Right lobe of liver (tissue), 6 donors: ENCODE results near the gene ITGA8. TPM values are rescaled to one million over a fixed set of nuclear protein-coding genes. Genes with fewer than 3 reads are reported as not detected.

ENCODE experiments used
- ATAC-seq, 4 donors: fragments of 200-7000 bp; cut with Tn5 transposase; one replicate each; pipeline ENCODE4 v1.9.1; 2020; ENCODE audit warnings: mild to moderate bottlenecking in 4 of 4, moderate library complexity in 4 of 4
- DNase-seq, 3 donors: peaks; one replicate each; pipeline ENCODE4 v3.0.0-alpha.2; 2020
- H3K27ac ChIP-seq, 3 donors: fragments of 200-600 bp; one replicate each; pipeline ENCODE4 v1.8.0; 2022
- H3K27me3 ChIP-seq, 2 donors: fragments of 200-600 bp; one replicate each; pipeline ENCODE4 v1.8.0; 2022
- H3K36me3 ChIP-seq, 4 donors: fragments of 200-600 bp; sonication (generic) in 1 of 4; one replicate each; pipeline versions ENCODE4 v1.5.1 to v1.8.0; 2017 to 2022; ENCODE audit warnings: control low read depth in 1 of 4
- H3K4me1 ChIP-seq, 4 donors: fragments of 200-600 bp; sonication (generic) in 1 of 4; one replicate each; pipeline versions ENCODE4 v1.5.1 to v1.8.0; 2017 to 2022; ENCODE audit warnings: control low read depth in 1 of 4
- H3K4me3 ChIP-seq, 3 donors: fragments of 200-600 bp; one replicate each; pipeline ENCODE4 v1.8.0; 2022
- H3K9me3 ChIP-seq, 4 donors: fragments of 200-600 bp; sonication (generic) in 1 of 4; one replicate each; pipeline versions ENCODE4 v1.5.1 to v1.8.0; 2017 to 2022; ENCODE audit warnings: control low read depth in 1 of 4
- POLR2A ChIP-seq: fragments of 450-650 bp; IDR thresholded peaks from one replicate; pipeline ENCODE4 v1.6.1; 2017; ENCODE audit warnings: antibody characterized with exemption, mild to moderate bottlenecking
- WGBS: methylation state at CpG from one replicate; pipeline ENCODE4 v1.1.6; 2018; ENCODE audit warnings: low coverage, low lambda C conversion rate; ENCODE audit not compliant: insufficient coverage; ENCODE audit errors: missing lambda C conversion rate; 5-methylcytosine and 5-hydroxymethylcytosine counted together
- intact Hi-C, 2 donors: fragments of 100-400 bp; cut with DNase I; formaldehyde crosslinking; loops; one replicate each; pipeline versions ENCODE4 v1.11.2 to v1.14.1; 2022
- total RNA-seq, 6 experiments: library from RNA; depleted of rRNA in 2 of 6; stranded (reverse); fragments of >200 nt in 2 of 6; fragmentation: NEBNext Ultra II Directional in 3 of 6; extraction: Animal tissue kit (Norgen Biotek cat#: 25700) in 3 of 6; gene quantifications; one replicate each; pipeline versions ENCODE4 v1.1.0 to v1.2.4, GENCODE V29; 2016 to 2023
- TF ChIP-seq, protein P1 (sequence below), 4 donors: fragments of 200-600 bp in 3 of 4; fragments of 450-650 bp in 1 of 4; IDR thresholded peaks; one replicate each; pipeline versions ENCODE4 v1.5.1 to v1.8.0; 2016 to 2022; ENCODE audit warnings: antibody characterized with exemption in 4 of 4, mild to moderate bottlenecking in 2 of 4
- donor health status: DM: no; HTN: yes; CAD: no.
- donor health status: DM: no; HTN: no; CAD: no.
- donor health status: DM: no; HTN: no; CAD: no.
- donor health status: DM: no; HTN: yes; CAD: no.
- donor health status: DM: no; HTN: yes; CAD: no.

ITGA8 gene
- total RNA-seq, 6 experiments from 2014 or later, result 0.18 to 0.80 (median 0.36) TPM

DNA sequence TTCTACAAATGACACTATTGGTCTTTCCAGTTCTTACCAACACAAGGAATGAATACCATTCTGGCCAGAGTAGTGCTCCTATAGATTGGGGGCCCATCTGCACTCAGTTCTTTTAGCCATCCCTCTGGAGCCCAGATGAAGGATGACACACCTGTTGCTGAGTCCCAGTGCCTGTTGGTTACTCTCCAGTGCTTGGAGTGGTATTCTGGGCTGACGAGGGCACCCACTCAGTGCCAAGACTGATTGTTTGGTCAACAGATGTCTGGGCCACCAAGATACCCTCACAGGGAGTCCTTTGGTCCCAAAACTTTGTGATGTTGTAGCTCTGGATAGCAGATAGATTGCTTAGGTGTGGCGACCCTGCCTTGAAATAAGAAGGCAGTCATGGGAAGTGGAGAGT, 23.7 kb upstream of the ITGA8 start:
- Histone ChIP-seq H3K4me3 (no peak overlapping the region), H3K27ac (no peak overlapping the region), H3K36me3 (no peaks in the 10 kb centered on the region), H3K27me3 (no peaks in the 10 kb centered on the region), H3K4me1 (no peaks in the 10 kb centered on the region), H3K9me3 (no peaks in the 10 kb centered on the region)
- DNase-seq, result no peak
- no peak for TF ChIP-seq POLR2A
- TF ChIP-seq, protein P1, sequence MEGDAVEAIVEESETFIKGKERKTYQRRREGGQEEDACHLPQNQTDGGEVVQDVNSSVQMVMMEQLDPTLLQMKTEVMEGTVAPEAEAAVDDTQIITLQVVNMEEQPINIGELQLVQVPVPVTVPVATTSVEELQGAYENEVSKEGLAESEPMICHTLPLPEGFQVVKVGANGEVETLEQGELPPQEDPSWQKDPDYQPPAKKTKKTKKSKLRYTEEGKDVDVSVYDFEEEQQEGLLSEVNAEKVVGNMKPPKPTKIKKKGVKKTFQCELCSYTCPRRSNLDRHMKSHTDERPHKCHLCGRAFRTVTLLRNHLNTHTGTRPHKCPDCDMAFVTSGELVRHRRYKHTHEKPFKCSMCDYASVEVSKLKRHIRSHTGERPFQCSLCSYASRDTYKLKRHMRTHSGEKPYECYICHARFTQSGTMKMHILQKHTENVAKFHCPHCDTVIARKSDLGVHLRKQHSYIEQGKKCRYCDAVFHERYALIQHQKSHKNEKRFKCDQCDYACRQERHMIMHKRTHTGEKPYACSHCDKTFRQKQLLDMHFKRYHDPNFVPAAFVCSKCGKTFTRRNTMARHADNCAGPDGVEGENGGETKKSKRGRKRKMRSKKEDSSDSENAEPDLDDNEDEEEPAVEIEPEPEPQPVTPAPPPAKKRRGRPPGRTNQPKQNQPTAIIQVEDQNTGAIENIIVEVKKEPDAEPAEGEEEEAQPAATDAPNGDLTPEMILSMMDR (IDR thresholded peaks at IDR 0.05), result no peak
- 68% methylated on average over 2 of the region's 2 CpGs for WGBS
- ATAC-seq, result no peak
- intact Hi-C loops, result no loop called here

DNA sequence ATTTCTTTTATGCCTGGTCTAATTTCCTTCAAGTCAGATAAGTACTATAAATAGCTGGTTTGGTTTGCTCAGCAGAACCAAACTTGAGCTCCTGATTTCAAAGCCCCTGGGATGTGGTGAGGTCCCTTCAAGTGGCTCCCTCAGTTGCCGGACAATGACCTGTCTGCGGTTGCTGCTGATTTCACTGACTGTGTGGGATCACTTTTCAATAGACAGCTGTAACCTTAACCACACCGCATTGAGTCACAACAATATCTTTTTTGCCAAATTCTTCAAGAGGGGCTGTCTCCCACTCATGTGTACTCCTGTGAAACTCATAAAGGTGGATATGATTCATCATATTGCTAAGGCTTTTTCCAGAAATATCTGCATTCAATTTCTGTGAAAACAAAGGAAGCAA, 23.1 kb upstream of the ITGA8 start:
- ATAC-seq (no peak), DNase-seq (no peak)
- no peaks in the 10 kb centered on the region for H3K27me3 ChIP-seq
- H3K9me3 ChIP-seq, result no peaks in the 10 kb centered on the region
- 66% methylated on average over 3 of the region's 3 CpGs for WGBS
- H3K36me3 ChIP-seq, result no peaks in the 10 kb centered on the region
- no peak overlapping the region for H3K27ac ChIP-seq
- no peaks in the 10 kb centered on the region for H3K4me1 ChIP-seq
- no peak overlapping the region for H3K4me3 ChIP-seq
- TF ChIP-seq POLR2A, result no peak
- TF ChIP-seq, protein P1 (IDR thresholded peaks at IDR 0.05), result no peak
- intact Hi-C loops, result no loop called here

DNA sequence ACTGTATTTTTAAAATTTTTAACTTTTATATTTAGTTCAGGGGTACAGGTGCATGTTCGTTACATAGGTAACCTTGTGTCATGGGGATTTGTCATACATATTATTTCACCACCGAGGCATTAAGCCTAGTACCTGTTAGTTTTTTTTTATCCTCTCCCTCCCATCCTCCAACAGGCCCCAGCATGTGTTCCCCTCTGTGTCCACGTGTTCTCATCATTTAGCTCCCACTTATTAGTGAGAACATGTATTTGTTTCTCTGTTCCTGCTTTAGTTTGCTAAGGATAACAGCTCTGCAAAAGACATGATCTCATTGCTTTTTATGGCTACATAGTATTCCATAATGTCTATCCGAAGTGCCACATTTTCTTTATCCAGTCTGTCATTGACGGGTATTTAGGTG, 22.4 kb upstream of the ITGA8 start:
- ATAC-seq, result no peak
- TF ChIP-seq, protein P1 (IDR thresholded peaks at IDR 0.05), result no peak
- no peak for TF ChIP-seq POLR2A
- no peaks in the 10 kb centered on the region for H3K4me1 ChIP-seq
- H3K4me3 ChIP-seq, result no peak overlapping the region
- 34% methylated on average over 5 of the region's 5 CpGs for WGBS
- H3K9me3 ChIP-seq, result no peaks in the 10 kb centered on the region
- no peaks in the 10 kb centered on the region for H3K36me3 ChIP-seq
- no peaks in the 10 kb centered on the region for H3K27me3 ChIP-seq
- no peak overlapping the region for H3K27ac ChIP-seq
- intact Hi-C loops, result no loop called here
- DNase-seq, result no peak

DNA sequence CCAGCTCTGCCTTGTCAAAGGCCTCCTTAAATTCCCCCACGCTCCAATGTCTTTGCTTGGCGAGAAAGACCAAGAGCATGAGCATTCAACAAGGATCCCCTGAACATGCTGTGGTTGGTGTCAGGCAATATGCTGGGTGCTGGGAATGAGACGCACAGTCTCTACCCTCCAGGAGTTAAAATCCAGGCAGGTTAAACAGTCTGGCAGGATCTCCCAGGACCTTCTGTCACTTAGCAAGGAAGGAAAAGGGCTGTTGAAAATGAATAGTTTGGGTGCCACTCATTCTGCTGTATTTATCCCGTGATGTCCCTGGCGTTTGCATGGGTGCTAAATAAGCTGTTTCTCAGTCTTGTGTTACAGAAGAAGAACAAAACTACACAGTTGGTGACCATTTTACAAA, 21.9 kb upstream of the ITGA8 start:
- Histone ChIP-seq H3K9me3 (no peaks in the 10 kb centered on the region), H3K4me3 (no peak overlapping the region), H3K36me3 (no peaks in the 10 kb centered on the region), H3K4me1 (no peaks in the 10 kb centered on the region), H3K27ac (no peak overlapping the region), H3K27me3 (no peaks in the 10 kb centered on the region)
- intact Hi-C loops, result no loop called here
- DNase-seq (no peak), ATAC-seq (no peak)
- WGBS, result 84% methylated on average over 5 of the region's 5 CpGs
- TF ChIP-seq, protein P1 (IDR thresholded peaks at IDR 0.05), result no peak
- TF ChIP-seq POLR2A, result no peak

DNA sequence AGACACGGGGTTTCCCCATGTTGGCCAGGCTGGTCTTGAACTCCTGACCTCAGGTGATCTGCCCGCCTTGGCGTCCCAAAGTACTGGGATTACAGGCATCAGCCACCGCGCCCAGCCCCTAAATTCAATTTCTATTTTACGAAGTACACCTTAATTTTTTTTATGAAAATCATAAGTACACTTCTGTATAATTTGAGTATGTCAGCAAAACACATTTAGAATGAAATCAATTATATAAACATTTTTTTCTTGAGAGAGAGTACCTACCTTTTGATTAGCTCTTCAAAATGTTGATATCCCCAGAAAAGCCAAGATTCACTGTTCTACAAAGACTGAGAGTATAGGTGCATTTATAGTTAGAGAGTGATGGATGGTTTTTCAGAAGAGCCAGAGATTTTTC, 20.5 kb upstream of the ITGA8 start:
- 74% methylated on average over 6 of the region's 6 CpGs for WGBS
- ATAC-seq, result no peak
- Histone ChIP-seq H3K27me3 (no peaks in the 10 kb centered on the region), H3K27ac (no peak overlapping the region), H3K9me3 (no peaks in the 10 kb centered on the region), H3K4me3 (no peak overlapping the region), H3K4me1 (no peaks in the 10 kb centered on the region), H3K36me3 (no peaks in the 10 kb centered on the region)
- no peak for DNase-seq
- TF ChIP-seq, protein P1 (IDR thresholded peaks at IDR 0.05), result no peak
- TF ChIP-seq POLR2A, result no peak
- intact Hi-C loops, result no loop called here
